Heart left ventricle (tissue), 16 donors: ENCODE results near the gene DIO3. TPM values are rescaled to one million over a fixed set of nuclear protein-coding genes. Genes with fewer than 3 reads are reported as not detected.

Source experiments
- ATAC-seq, 4 donors: fragments of 200-7000 bp; cut with Tn5 transposase; one replicate each; pipeline ENCODE4 v1.9.1; 2020 to 2022; ENCODE audit warnings: moderate library complexity in 4 of 4, mild to moderate bottlenecking in 3 of 4, moderate number of reproducible peaks in 1 of 4
- DNase-seq, 5 donors: peaks; one replicate each; pipeline ENCODE4 v3.0.0-alpha.2; 2020
- H3K27ac ChIP-seq, 12 donors: fragments of 200-600 bp; sonication (generic) in 4 of 12; one replicate each; pipeline versions ENCODE4 v1.5.0 to v1.8.0; 2016 to 2022; ENCODE audit warnings: mild to moderate bottlenecking in 2 of 12
- H3K27me3 ChIP-seq, 9 donors: fragments of 200-600 bp; sonication (generic) in 2 of 9; one replicate each; pipeline versions ENCODE4 v1.5.1 to v1.8.0; 2016 to 2022; ENCODE audit warnings: mild to moderate bottlenecking in 3 of 9
- H3K36me3 ChIP-seq, 9 donors: fragments of 200-600 bp; sonication (generic) in 2 of 9; one replicate each; pipeline versions ENCODE4 v1.5.0 to v1.8.0; 2018 to 2022; ENCODE audit warnings: mild to moderate bottlenecking in 2 of 9
- H3K4me1 ChIP-seq, 12 donors: fragments of 200-600 bp; sonication (generic) in 4 of 12; one replicate each; pipeline versions ENCODE4 v1.5.0 to v1.8.0; 2016 to 2022; ENCODE audit warnings: mild to moderate bottlenecking in 3 of 12
- H3K4me3 ChIP-seq, 12 donors: fragments of 200-600 bp; sonication (generic) in 4 of 12; one replicate each; pipeline versions ENCODE4 v1.5.0 to v1.8.0; 2017 to 2022; ENCODE audit warnings: mild to moderate bottlenecking in 9 of 12, moderate library complexity in 4 of 12
- H3K9me3 ChIP-seq, 12 donors: fragments of 200-600 bp; sonication (generic) in 4 of 12; one replicate each; pipeline versions ENCODE4 v1.5.0 to v1.8.0; 2016 to 2022; ENCODE audit warnings: mild to moderate bottlenecking in 1 of 12
- POLR2A ChIP-seq, 2 donors: fragments of 450-650 bp; IDR thresholded peaks; one replicate each; pipeline ENCODE4 v1.6.1; 2017; ENCODE audit warnings: antibody characterized with exemption in 2 of 2, mild to moderate bottlenecking in 2 of 2, moderate library complexity in 2 of 2
- WGBS, 4 donors: extraction: QIAGEN DNeasy Blood & Tissue Kit in 2 of 4; methylation state at CpG; one replicate each; pipeline versions ENCODE4 v1.1.5 to v1.1.7; 2013 to 2018; 5-methylcytosine and 5-hydroxymethylcytosine counted together
- intact Hi-C, 10 donors: fragments of 100-400 bp; cut with DNase I; formaldehyde crosslinking; loops; one replicate each; pipeline versions ENCODE4 v1.11.1 to v1.14.2; 2022
- polyA plus RNA-seq, 2 donors: library from polyadenylated mRNA; stranded (reverse); fragments of 200-250 nt; gene quantifications; one replicate each; pipeline ENCODE4 v1.2.3, GENCODE V29; 2013
- total RNA-seq, 9 donors: library from RNA; depleted of rRNA in 2 of 9; stranded (reverse); fragments of >200 nt in 2 of 9; fragmentation: NEBNext Ultra II Directional in 3 of 9; extraction: Animal tissue kit (Norgen Biotek cat#: 25700) in 3 of 9; gene quantifications; one replicate each; pipeline versions ENCODE4 v1.1.0 to v1.2.4, GENCODE V29; 2016 to 2023
- TF ChIP-seq, protein P1 (sequence below), 12 donors: fragments of 200-600 bp; sonication (generic) in 4 of 12; IDR thresholded peaks; one replicate each; pipeline versions ENCODE4 v1.5.0 to v1.8.0; 2018 to 2022; ENCODE audit warnings: antibody characterized with exemption in 12 of 12, mild to moderate bottlenecking in 5 of 12
- donor health status: ischemic (EF 13 %, LVEDD 7.1; RV severe dilation, severe dysfunction).
- donor health status: healthy with polysubstance abuse.
- donor health status: DM: no; HTN: yes; CAD: no.
- donor health status: DM: no; HTN: no; CAD: no.
- donor health status: ischemic (EF 25% LVEDD 6.9; RV normal size, moderate dysfunction).
- donor health status: ischemic (EF 25% LVEDD 5.7; RV mildly dilated, moderate dysfunction).
- donor health status: healthy.
- donor health status: DM: yes; HTN: yes; CAD: no.
- donor health status: ischemic (EF 35%, LVEDD 5.7; RV mildly dilated, moderate dysfunction).
- donor health status: nonischemic (EF 11% LVEDD 7.7; RV severe dilation, severe dysfunction).
- donor health status: DM: yes; HTN: yes; CAD: no.
- donor health status: PGD.
- donor health status: ischemic (EF 29% LVEDD 5.4; RV normal size, mild dysfunction).
- donor health status: nonischemic (EF 23%, LVEDD 6.1; RV moderate dilation, normal function).

Gene DIO3
- total and polyA plus RNA-seq, 11 donors: 0.12 to 0.48 (median 0.24) TPM; not detected in 6

DNA sequence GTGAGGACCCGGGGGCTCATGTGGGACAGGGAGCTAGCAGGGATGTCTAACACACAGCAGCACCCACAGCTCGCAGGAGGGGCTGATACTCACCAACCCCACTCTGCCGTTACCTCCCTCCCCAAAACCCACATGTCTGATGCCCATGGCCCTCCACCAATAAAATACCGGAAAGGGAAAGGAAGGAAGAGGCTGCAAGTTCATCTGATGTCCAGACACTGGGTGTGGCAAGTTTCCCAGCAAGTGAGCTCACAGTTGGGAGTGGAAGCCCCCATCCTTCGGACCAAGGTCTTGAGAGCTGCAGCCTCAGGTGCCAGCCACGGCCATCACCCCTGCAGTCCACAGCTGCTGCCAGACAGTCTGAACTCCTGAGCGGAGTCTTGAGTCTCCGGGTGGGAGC lies 39.3 kb upstream of the DIO3 start:
- DNase-seq (no peak), ATAC-seq (no peak)
- TF ChIP-seq POLR2A (IDR thresholded peaks at IDR 0.05): no peak
- TF ChIP-seq, protein P1, sequence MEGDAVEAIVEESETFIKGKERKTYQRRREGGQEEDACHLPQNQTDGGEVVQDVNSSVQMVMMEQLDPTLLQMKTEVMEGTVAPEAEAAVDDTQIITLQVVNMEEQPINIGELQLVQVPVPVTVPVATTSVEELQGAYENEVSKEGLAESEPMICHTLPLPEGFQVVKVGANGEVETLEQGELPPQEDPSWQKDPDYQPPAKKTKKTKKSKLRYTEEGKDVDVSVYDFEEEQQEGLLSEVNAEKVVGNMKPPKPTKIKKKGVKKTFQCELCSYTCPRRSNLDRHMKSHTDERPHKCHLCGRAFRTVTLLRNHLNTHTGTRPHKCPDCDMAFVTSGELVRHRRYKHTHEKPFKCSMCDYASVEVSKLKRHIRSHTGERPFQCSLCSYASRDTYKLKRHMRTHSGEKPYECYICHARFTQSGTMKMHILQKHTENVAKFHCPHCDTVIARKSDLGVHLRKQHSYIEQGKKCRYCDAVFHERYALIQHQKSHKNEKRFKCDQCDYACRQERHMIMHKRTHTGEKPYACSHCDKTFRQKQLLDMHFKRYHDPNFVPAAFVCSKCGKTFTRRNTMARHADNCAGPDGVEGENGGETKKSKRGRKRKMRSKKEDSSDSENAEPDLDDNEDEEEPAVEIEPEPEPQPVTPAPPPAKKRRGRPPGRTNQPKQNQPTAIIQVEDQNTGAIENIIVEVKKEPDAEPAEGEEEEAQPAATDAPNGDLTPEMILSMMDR (IDR thresholded peaks at IDR 0.05): no peak
- no peak overlapping the region for H3K4me3 ChIP-seq
- no peaks in the 10 kb centered on the region for H3K9me3 ChIP-seq
- H3K36me3 ChIP-seq: no peaks in the 10 kb centered on the region
- H3K4me1 ChIP-seq: no peaks in the 10 kb centered on the region
- WGBS, 4 donors: 78 to 83% (median 80%) methylated on average over 8 of the region's 8 CpGs
- peaks cover 0 to 6% (median 0%) of the 10 kb centered on the region in 9 donors for H3K27me3 ChIP-seq
- intact Hi-C loops: no loop called here
- H3K27ac ChIP-seq: no peak overlapping the region

DNA sequence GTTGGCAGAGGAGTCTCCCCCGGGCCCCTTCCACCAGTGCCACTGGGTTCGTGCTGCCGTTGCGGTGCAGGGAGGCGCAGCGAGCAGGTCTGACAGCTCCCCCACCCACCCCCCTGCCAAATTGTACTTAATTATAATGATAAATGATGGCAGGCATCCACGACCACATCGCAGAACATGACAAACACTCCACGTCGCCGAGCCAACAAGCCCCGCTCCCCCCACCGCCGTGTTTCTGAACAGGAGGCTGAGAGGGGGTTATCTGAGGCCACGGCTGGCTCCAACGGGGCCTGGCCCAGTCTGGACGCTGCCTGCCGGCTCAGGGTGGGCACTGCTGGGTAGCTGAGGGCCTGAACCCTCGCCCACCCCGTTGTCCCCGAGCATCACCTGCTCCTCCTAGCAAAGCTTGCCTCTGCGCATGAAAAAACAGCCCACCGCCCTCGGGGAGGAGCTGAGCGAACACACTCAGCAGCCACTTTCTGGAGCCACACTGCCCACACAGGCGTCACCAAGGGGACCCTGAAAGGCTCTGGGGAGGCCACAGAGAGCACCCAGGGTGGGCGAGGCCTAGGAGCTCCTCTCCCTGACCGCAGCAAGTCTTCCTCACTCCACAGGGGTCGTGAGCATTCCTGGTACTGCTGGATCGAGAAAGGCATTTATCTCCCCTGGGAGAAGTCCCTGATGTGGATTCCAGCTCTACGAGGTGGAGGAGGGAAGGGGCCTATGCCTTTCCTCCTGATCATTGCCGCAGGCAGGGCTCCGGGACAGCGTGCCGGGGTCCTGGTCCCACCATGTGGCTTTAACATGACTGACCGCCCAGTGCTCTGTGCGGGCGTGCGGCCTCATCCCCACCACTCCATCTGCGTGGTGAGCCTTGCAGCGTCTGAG lies 35.4 kb upstream of the DIO3 start:
- ATAC-seq: peak in 1 of 4 donors; percentile 41

DNA sequence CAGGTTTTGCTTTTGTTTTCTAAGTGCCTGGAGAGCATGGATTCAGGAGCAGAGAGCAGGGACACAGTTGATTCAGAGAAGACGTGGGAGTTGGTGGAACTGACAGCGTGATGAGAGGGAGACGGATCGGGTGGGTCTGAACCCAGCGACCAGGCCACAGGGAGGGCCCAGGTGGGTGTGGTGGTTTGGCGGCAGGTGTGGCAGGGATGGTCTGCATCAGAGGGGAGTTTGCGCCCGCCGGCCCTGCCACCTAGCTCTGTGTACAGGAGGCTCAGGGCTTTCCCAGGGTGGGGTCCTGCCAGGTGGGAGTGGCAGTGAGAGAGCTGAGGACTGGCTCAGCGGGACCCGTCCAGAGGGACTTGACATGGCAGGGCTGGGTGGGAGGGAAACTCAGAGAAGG lies 33.3 kb upstream of the DIO3 start:
- Histone ChIP-seq H3K9me3 (no peaks in the 10 kb centered on the region), H3K4me1 (no peaks in the 10 kb centered on the region), H3K27ac (no peak overlapping the region), H3K36me3 (no peaks in the 10 kb centered on the region), H3K4me3 (no peak overlapping the region), H3K27me3 (peaks cover 0 to 3% (median 0%) of the 10 kb centered on the region in 9 donors)
- 84 to 89% (median 89%) methylated on average over 11 of the region's 11 CpGs for WGBS, 4 donors
- intact Hi-C loops: no loop called here
- ATAC-seq (no peak), DNase-seq (no peak)
- TF ChIP-seq, protein P1 (IDR thresholded peaks at IDR 0.05): no peak
- TF ChIP-seq POLR2A (IDR thresholded peaks at IDR 0.05): no peak

More for the DNA sequence above, 35.4 kb upstream of the DIO3 start:
- 48 to 61% (median 59%) methylated on average over 27 to 41 of the region's 41 CpGs for WGBS, 4 donors
- no peaks in the 10 kb centered on the region for H3K4me1 ChIP-seq
- intact Hi-C loops: no loop called here
- no peaks in the 10 kb centered on the region for H3K36me3 ChIP-seq
- DNase-seq: no peak
- H3K4me3 ChIP-seq: no peak overlapping the region
- H3K9me3 ChIP-seq: no peaks in the 10 kb centered on the region
- TF ChIP-seq POLR2A (IDR thresholded peaks at IDR 0.05): no peak
- TF ChIP-seq, protein P1 (IDR thresholded peaks at IDR 0.05): no peak
- peaks cover 0 to 6% (median 0%) of the 10 kb centered on the region in 9 donors for H3K27me3 ChIP-seq
- no peak overlapping the region for H3K27ac ChIP-seq

DNA sequence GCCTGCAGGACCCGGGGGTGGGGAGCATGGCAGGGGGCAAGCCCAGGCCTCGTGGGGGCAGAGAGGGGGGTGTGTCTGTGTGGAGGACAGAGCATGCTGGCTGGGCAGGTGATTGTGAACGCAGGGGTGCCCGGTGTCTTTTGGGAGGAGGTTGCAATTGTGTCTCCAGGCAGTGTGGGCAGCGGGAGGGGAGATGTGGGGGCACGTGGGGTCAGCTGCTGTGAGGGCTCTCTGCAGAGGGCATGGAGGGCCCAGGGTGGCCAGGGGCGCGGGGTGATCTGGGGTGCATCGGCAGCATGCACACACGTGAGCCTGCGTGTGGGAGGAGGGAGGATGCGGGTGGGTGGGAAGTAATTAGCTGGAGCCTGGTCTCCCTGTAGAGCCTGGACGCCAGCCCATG lies 32.2 kb upstream of the DIO3 start:
- H3K36me3 ChIP-seq: no peaks in the 10 kb centered on the region
- peaks cover 0 to 3% (median 0%) of the 10 kb centered on the region in 9 donors for H3K27me3 ChIP-seq
- H3K27ac ChIP-seq: no peak overlapping the region
- no peaks in the 10 kb centered on the region for H3K9me3 ChIP-seq
- H3K4me3 ChIP-seq: no peak overlapping the region
- WGBS, 4 donors: 48 to 62% (median 54%) methylated on average over 9 to 13 of the region's 13 CpGs
- no peak for ATAC-seq
- TF ChIP-seq, protein P1 (IDR thresholded peaks at IDR 0.05): no peak
- TF ChIP-seq POLR2A (IDR thresholded peaks at IDR 0.05): no peak
- no peaks in the 10 kb centered on the region for H3K4me1 ChIP-seq
- no peak for DNase-seq
- intact Hi-C loops: no loop called here
